ENCODE measurements around the gene ELOVL4.

Gene ELOVL4

GRCh38 chr6:79909517-79909916 lies 37.8 kb downstream of the ELOVL4 start:
- DNase-seq: no peak

DNA sequence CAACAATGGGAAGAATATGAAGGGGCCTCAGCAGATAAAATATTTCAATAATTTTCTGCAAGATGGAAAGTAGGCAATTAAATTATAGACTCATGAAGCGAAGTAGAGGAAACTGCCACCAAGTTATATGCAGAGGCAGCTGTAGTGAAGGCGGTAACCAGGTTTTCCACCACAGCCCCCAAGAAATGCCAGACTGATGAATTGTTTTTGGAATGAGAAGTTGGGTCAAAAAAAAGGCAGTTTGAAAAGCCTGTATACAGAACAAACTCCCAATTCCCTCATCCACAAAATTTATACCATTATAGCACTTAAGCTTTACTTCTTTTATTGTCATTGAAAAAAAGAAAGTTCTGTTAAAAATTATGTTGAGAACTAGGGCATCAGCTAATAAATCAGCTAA lies 45.3 kb downstream of the ELOVL4 start:
- DNase-seq: no peak

DNA sequence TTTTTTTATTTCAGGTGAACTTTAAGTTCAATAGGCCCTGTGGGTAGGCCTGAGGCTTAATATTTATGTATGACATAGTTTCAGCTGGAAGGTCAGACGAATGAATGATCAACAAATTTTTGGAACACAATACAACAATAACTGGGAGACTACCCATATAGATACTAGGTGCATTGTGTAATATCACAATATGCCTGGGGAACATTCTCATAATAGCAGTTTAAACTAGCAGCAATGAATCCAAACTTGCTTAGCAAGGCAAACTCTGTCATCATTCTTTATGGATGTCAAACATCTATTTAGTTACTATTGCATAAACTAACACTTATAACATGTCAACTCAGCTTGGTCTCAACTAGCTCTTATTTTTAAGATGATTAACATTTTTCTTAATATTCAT lies 49.3 kb downstream of the ELOVL4 start:
- DNase-seq: no peak

- DNase-seq: no peak
Measured at GRCh38 chr6:79896075-79896449, 51.3 kb downstream of the ELOVL4 start.

GRCh38 chr6:79895382-79896074 lies 51.8 kb downstream of the ELOVL4 start:
- no peak for DNase-seq

DNA sequence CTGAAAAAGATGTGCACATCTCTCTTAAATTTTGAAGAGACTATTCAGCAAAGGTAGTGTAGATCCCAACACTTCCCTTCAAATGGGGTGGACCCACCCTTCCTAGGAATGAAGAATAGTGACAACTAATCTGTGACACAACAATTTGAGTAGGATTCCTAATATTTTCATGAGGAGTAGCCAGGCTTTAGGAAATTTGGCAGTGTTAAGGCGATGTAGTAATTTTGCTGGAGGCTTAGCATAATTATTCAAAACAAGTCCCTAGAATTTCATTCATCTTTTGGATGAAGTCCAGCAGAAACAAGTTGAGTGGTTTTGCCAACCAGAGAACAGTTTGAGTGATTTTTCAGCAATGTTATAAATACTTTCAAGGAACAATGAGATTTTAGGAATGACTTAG lies 52.4 kb downstream of the ELOVL4 start:
- DNase-seq: no peak

GRCh38 chr6:79888587-79888986 lies 58.8 kb downstream of the ELOVL4 start:
- no peak for DNase-seq

- no peak for DNase-seq
Measured at GRCh38 chr6:79878142-79878748, 69.1 kb downstream of the ELOVL4 start.

- no peak for DNase-seq
Measured at GRCh38 chr6:79874531-79875134, 72.7 kb downstream of the ELOVL4 start.

DNA sequence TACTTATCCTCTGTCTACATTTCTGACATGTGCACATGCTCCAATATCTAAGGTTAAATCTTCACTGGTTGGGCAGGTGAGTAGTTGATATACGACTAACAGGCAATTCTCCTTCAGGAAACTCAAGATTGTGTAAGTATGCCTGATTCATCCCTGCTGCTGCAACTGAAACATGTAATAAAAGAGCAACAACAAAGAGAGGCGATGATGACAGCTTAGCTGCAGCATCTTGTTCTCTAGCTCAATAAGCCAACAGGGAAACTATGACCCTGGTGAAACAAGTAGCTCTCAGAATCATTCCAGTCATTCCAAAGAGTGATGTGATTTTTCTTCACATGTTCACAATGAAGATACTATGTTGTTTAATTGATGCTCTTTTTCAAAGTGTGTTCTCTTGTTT lies 74.4 kb downstream of the ELOVL4 start:
- peak; percentile 28 for DNase-seq

- DNase-seq: no peak
Measured at GRCh38 chr6:79872303-79872702, 75.0 kb downstream of the ELOVL4 start.

DNA sequence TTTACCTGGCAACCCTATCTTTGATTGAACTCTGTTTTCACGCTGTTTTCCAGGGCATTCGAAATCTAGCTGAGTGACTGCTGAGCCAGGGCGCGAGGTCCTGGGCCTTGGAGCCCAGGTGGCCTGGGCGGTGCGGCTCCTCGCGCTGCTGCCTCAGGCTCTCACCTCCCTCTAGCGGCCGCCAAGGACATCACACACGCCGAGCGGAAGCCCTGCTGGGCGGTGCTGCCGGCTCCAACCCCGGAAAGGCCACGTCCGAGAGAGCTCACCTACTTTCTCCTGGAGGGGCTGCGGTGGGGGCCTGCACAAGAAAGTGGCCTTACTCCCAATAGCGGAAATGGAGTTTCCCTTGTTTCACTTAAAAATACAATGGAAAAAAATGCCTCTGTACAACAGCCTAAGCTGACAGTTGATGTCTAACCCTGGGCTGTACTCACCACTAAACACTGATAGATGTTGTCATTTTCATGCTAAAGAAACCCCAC lies 77.7 kb downstream of the ELOVL4 start:
- peak; percentile 69 for DNase-seq

- no peak for DNase-seq
Measured at GRCh38 chr6:79869184-79869583, 78.2 kb downstream of the ELOVL4 start.

DNA sequence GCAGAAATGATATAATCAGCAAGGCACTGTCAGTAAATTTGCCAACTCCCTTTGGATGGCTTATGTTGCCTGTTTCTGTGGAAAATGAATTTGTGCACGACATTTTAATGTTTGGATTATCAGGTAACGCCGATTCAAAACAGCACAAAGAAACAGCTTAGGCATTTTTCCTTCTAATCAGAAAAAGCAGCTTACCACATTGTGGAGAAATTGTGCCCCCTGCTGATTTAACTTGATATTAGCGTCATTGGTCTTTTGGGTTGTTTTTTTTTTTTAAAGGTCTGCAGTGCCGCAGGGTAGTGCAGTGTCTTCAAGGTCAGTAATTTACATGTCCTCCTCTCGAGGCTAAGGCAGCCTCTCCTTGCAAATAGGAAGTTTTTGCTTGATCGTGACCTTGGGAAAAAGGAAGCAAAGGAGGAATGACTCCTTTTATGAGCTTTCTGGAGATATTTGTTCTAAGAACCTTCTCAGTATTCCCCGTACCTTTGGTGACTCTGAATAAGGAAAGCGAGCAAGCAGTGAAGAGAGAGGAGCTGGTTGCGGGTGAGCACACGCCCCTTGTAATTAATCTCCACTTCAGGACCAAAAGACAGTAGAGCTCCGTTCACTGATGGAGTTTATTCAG lies 79.1 kb downstream of the ELOVL4 start:
- peak; percentile 48 for DNase-seq
